Keratinocyte (primary cell): ENCODE data around the gene KDM4B. TPM values are rescaled to one million over a fixed set of nuclear protein-coding genes. Genes with fewer than 3 reads are reported as not detected.

ENCODE experiments used
- DNase-seq: peaks from one replicate; pipeline ENCODE4 v3.0.0-alpha.2; 2011; ENCODE audit warnings: low read depth, missing footprints, low spot score
- FAIRE-seq: peaks from 2 replicates; lab custom pipeline; 2011; peaks lifted over from hg19 to GRCh38; lab: Jason Lieb, UNC
- H2AFZ ChIP-seq: 2 replicates; pipeline ENCODE4 v1.6.0; 2012; ENCODE audit warnings: low read length, control low read depth, inconsistent platforms; ENCODE audit not compliant: control insufficient read depth
- H3K27ac ChIP-seq: 2 replicates; pipeline ENCODE4 v1.5.1; 2011; ENCODE audit warnings: low read length; ENCODE audit not compliant: control insufficient read depth, insufficient read depth
- H3K27me3 ChIP-seq: 3 replicates; pipeline ENCODE4 v1.6.0; 2011; ENCODE audit warnings: low read length; ENCODE audit not compliant: control insufficient read depth, insufficient read depth; ENCODE audit errors: extremely low read depth
- H3K36me3 ChIP-seq, 2 experiments: 2 replicates in 1 of 2; 3 replicates in 1 of 2; pipeline ENCODE4 v1.5.1; 2011; ENCODE audit warnings: low read length in 2 of 2, mild to moderate bottlenecking in 1 of 2; ENCODE audit not compliant: control insufficient read depth in 2 of 2, insufficient read depth in 2 of 2; ENCODE audit errors: extremely low read depth in 1 of 2
- H3K4me1 ChIP-seq: 3 replicates; pipeline ENCODE4 v1.5.1; 2011; ENCODE audit warnings: low read length; ENCODE audit not compliant: control insufficient read depth, insufficient read depth; ENCODE audit errors: extremely low read depth
- H3K4me2 ChIP-seq: 3 replicates; pipeline ENCODE4 v1.6.0; 2011; ENCODE audit warnings: low read depth, low read length; ENCODE audit not compliant: control insufficient read depth, insufficient read depth; ENCODE audit errors: extremely low read depth
- H3K4me3 ChIP-seq, 3 experiments: fragments of 200-600 bp in 1 of 3; sonication (generic) in 1 of 3; 2 replicates in 2 of 3; 3 replicates in 1 of 3; pipeline ENCODE4 v1.5.1; 2011 to 2016; ENCODE audit warnings: low read length in 3 of 3, mild to moderate bottlenecking in 3 of 3, control low read depth in 2 of 3, inconsistent platforms in 1 of 3, low read depth in 1 of 3, mixed read lengths in 1 of 3, mixed run types in 1 of 3, moderate library complexity in 1 of 3; ENCODE audit not compliant: control insufficient read depth in 2 of 3, insufficient read depth in 2 of 3; ENCODE audit errors: extremely low read depth in 1 of 3
- H3K79me2 ChIP-seq: 2 replicates; pipeline ENCODE4 v1.6.0; 2012; ENCODE audit warnings: low read length; ENCODE audit not compliant: control insufficient read depth, insufficient read depth
- H3K9ac ChIP-seq: 3 replicates; pipeline ENCODE4 v1.6.0; 2011; ENCODE audit warnings: low read length; ENCODE audit not compliant: control insufficient read depth, insufficient read depth; ENCODE audit errors: extremely low read depth
- H3K9me1 ChIP-seq: 3 replicates; pipeline ENCODE4 v1.6.0; 2011; ENCODE audit warnings: low read length; ENCODE audit not compliant: control insufficient read depth, insufficient read depth; ENCODE audit errors: extremely low read depth
- H3K9me3 ChIP-seq: 2 replicates; pipeline ENCODE4 v1.5.1; 2012; ENCODE audit warnings: low read depth, low read length; ENCODE audit not compliant: control insufficient read depth
- H4K20me1 ChIP-seq: 3 replicates; pipeline ENCODE4 v1.6.0; 2011; ENCODE audit warnings: low read length; ENCODE audit not compliant: control insufficient read depth, insufficient read depth; ENCODE audit errors: extremely low read depth
- CTCF ChIP-seq, 3 experiments: IDR thresholded peaks in 1 of 3; conservative IDR thresholded peaks in 1 of 3; optimal IDR thresholded peaks in 1 of 3; 2 replicates in 2 of 3; 3 replicates in 1 of 3; pipeline versions ENCODE3 to v1.5.1; 2011; ENCODE audit warnings: low read length in 3 of 3, mild to moderate bottlenecking in 3 of 3, moderate library complexity in 2 of 3, control low read depth in 1 of 3, inconsistent platforms in 1 of 3; ENCODE audit not compliant: insufficient read depth in 2 of 3; ENCODE audit errors: extremely low read depth in 1 of 3
- EZH2 ChIP-seq: IDR thresholded peaks from one replicate; pipeline ENCODE4 v1.6.1; 2012; ENCODE audit warnings: inconsistent platforms, mild to moderate bottlenecking, low read length, moderate library complexity
- dilution Hi-C: fragments of 300-500 bp; cut with MboI; formaldehyde crosslinking; loops from one replicate; pipeline ENCODE4 v1.7.0; 2020; ENCODE audit warnings: low sequenced_read_pairs; ENCODE audit not compliant: extremely low pct_ligation_motif_present
- polyA plus RNA-seq, 5 experiments: library from polyadenylated mRNA; depleted of rRNA in 3 of 5; stranded (reverse) in 3 of 5; stranded (forward) in 1 of 5; unstranded in 1 of 5; fragments of >200 nt; gene quantifications; 1 replicate in 1 of 5; 2 replicates in 3 of 5; 3 replicates in 1 of 5; pipeline versions ENCODE4 v1.2.1 to v1.2.3, GENCODE V29; 2011 to 2012; ENCODE audit warnings: missing spikeins in 2 of 5, low read depth in 1 of 5, low replicate concordance in 1 of 5

KDM4B gene
- polyA plus RNA-seq, 1 donor (not counting 4 experiments of a cell fraction or from before 2014, with no cell fraction given) = 6.2 TPM

- DNase-seq (no peak), FAIRE-seq (no peak)
- H3K4me2 ChIP-seq = no peak overlapping the region
- no peak overlapping the region for H3K27ac ChIP-seq
- H3K4me1 ChIP-seq = peaks cover 9% of the 10 kb centered on the region
- H3K79me2 ChIP-seq = no peaks in the 10 kb centered on the region
- peaks cover 8 to 11% of the 10 kb centered on the region in 2 experiments for H3K36me3 ChIP-seq
- no peaks in the 10 kb centered on the region for H3K9me1 ChIP-seq
- no peak for TF ChIP-seq CTCF (optimal IDR thresholded peaks at IDR 0.05 in 1 of 3, IDR thresholded peaks at IDR 0.05 in 1 of 3, conservative IDR thresholded peaks at IDR 0.05 in 1 of 3; ENCODE audit: extremely low read depth in 1 of 3, insufficient read depth in 2 of 3, low read length in 3 of 3)
- no peak for TF ChIP-seq EZH2
- H4K20me1 ChIP-seq = no peaks in the 10 kb centered on the region
- dilution Hi-C loops = no loop called here
- no peak overlapping the region for H3K4me3 ChIP-seq
- H3K9ac ChIP-seq = no peak overlapping the region
- no peak overlapping the region for H2AFZ ChIP-seq
- no peaks in the 10 kb centered on the region for H3K27me3 ChIP-seq
- H3K9me3 ChIP-seq = no peaks in the 10 kb centered on the region
Observed at GRCh38 chr19:5058521-5059212, 89.8 kb downstream of the KDM4B start.

- TF ChIP-seq CTCF (optimal IDR thresholded peaks at IDR 0.05 in 1 of 3, IDR thresholded peaks at IDR 0.05 in 1 of 3, conservative IDR thresholded peaks at IDR 0.05 in 1 of 3; ENCODE audit: extremely low read depth in 1 of 3, insufficient read depth in 2 of 3, low read length in 3 of 3) = no peak
- TF ChIP-seq EZH2 = no peak
- no peak for FAIRE-seq
- no peaks in the 10 kb centered on the region for H3K79me2 ChIP-seq
- no peaks in the 10 kb centered on the region for H3K27me3 ChIP-seq
- H2AFZ ChIP-seq = no peak overlapping the region
- H4K20me1 ChIP-seq = no peaks in the 10 kb centered on the region
- H3K4me1 ChIP-seq = peaks cover 9% of the 10 kb centered on the region
- no peak overlapping the region for H3K4me2 ChIP-seq
- no peak overlapping the region for H3K4me3 ChIP-seq
- H3K36me3 ChIP-seq = peaks cover 8 to 11% of the 10 kb centered on the region in 2 experiments
- dilution Hi-C loops = no loop called here
- no peak for DNase-seq
- H3K9ac ChIP-seq = no peak overlapping the region
- H3K9me1 ChIP-seq = no peaks in the 10 kb centered on the region
- no peak overlapping the region for H3K27ac ChIP-seq
- H3K9me3 ChIP-seq = no peaks in the 10 kb centered on the region
Observed at GRCh38 chr19:5059213-5059574, 90.3 kb downstream of the KDM4B start.
